ENCODE data around the gene SLC6A9.

SLC6A9 gene

DNA sequence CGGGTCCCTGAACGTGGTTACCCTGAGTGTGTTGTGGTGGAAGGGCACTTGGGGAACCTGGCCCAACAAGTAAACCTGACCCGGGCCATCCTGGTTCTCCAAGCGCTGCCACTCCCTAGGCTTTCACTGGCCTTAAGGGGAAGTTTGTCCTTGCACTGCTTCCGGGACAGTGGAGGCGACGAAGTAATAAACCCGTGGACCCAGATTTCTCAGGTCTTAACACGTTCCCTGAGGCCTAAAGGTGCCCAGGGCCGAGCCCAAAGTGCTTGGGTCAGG, 40.1 kb downstream of the SLC6A9 start:
- H3K27ac Mint-ChIP-seq: peak overlapping the region in 1 of 2 donors; percentile 95
- ATAC-seq: no peak

DNA sequence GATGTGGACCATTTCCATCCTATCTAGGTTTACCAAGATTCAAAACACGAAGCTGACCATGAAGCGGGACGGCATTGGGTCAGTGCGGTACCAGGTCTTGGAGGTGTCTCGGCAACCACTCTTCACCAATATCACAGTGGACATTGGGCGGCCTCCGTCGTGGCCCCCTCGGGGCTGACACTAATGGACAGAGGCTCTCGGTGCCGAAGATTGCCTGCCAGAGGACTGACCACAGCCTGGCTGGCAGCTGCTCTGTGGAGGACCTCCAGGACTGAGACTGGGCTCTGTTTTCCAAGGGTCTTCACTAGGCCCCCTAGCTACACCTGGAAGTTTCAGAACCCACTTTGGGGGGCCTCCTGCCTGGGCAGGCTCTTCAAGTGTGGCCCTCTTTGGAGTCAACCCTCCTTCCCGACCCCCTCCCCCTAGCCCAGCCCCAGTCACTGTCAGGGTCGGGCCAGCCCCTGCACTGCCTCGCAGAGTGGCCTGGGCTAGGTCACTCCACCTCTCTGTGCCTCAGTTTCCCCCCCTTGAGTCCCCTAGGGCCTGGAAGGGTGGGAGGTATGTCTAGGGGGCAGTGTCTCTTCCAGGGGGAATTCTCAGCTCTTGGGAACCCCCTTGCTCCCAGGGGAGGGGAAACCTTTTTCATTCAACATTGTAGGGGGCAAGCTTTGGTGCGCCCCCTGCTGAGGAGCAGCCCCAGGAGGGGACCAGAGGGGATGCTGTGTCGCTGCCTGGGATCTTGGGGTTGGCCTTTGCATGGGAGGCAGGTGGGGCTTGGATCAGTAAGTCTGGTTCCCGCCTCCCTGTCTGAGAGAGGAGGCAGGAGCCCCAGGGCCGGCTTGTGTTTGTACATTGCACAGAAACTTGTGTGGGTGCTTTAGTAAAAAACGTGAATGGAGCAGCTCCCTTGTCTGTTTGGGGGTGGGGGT, 40.7 kb downstream of the SLC6A9 start:
- no peaks in the 10 kb centered on the region for H3K9me3 Mint-ChIP-seq
- H3K4me3 Mint-ChIP-seq: peak overlapping the region; percentile 93 to 97
- peaks cover 28% of the 10 kb centered on the region for H3K4me1 Mint-ChIP-seq
- ATAC-seq (no peak), DNase-seq (no peak)
- no peaks in the 10 kb centered on the region for H3K27me3 Mint-ChIP-seq
- no peak overlapping the region for H3K27ac Mint-ChIP-seq

More for the DNA sequence above, 40.1 kb downstream of the SLC6A9 start:
- no peaks in the 10 kb centered on the region for H3K27me3 Mint-ChIP-seq
- H3K9me3 Mint-ChIP-seq: no peaks in the 10 kb centered on the region
- peaks cover 28% of the 10 kb centered on the region for H3K4me1 Mint-ChIP-seq
- peak overlapping the region; percentile 93 to 97 for H3K4me3 Mint-ChIP-seq
- DNase-seq: no peak

DNA sequence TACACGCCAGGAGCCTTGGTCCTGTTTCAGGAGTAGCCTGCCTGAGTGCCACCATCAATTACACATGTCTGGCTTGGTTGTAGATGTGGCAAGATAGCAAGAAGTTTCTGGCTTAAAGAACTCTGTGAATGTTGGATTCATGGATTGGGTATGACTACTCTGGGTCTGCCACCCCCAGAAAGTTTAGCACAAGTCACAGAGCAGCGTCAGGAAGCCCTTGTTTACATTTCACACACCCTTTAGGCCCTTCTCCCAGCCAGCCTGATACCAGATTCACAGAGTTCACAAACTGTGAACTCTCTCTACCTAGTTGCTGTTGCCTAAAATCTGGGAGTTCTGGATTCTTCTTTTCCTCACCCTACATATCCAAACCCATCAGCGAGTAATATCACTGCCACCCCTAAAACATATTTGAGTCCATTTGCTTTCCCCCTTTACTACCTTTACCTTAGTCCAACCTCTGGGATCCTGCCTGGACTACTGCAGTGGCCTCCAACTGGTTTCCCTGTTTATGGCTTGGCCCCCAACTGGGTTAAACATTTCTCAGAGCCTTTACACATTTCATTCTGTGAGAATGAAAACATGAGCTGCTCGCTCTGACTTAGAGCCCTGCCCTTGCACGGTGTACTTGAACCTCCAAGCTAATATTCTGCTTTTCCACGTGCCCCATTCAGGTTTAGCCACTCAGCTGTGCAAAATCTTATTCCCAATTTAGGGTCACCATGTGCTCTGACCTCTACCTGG, 43.9 kb downstream of the SLC6A9 start:
- no peaks in the 10 kb centered on the region for H3K27me3 Mint-ChIP-seq
- no peaks in the 10 kb centered on the region for H3K9me3 Mint-ChIP-seq
- peaks cover 16% of the 10 kb centered on the region for H3K4me1 Mint-ChIP-seq
- ATAC-seq: no peak
- no peak for DNase-seq
- no peak overlapping the region for H3K4me3 Mint-ChIP-seq
- H3K27ac Mint-ChIP-seq: no peak overlapping the region

DNA sequence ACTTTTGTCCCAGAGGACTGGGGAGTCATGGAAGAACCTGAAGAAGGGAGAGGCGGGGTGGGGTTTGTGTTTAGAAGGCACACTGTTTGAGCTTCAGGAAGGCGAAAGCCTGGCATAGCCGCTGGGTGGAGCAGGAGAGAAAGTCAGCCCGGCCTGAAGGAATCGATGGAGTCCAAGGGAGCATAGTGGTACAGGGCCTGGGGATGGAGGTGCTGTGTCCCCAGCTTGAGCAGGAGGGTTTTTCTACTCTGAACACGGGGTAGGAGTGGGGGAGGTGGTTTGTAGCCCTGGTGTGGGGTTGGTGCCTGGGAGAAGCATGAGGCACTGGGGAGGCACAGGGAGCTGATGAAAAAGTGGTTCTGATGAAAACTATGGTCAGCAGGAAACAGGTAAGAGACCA, 44.5 kb downstream of the SLC6A9 start:
- Mint-ChIP-seq H3K27ac (peak overlapping the region in 1 of 2 donors; percentile 22), H3K4me1 (peaks cover 10% of the 10 kb centered on the region), H3K4me3 (no peak overlapping the region), H3K27me3 (no peaks in the 10 kb centered on the region), H3K9me3 (no peaks in the 10 kb centered on the region)
- no peak for ATAC-seq
- DNase-seq: no peak

DNA sequence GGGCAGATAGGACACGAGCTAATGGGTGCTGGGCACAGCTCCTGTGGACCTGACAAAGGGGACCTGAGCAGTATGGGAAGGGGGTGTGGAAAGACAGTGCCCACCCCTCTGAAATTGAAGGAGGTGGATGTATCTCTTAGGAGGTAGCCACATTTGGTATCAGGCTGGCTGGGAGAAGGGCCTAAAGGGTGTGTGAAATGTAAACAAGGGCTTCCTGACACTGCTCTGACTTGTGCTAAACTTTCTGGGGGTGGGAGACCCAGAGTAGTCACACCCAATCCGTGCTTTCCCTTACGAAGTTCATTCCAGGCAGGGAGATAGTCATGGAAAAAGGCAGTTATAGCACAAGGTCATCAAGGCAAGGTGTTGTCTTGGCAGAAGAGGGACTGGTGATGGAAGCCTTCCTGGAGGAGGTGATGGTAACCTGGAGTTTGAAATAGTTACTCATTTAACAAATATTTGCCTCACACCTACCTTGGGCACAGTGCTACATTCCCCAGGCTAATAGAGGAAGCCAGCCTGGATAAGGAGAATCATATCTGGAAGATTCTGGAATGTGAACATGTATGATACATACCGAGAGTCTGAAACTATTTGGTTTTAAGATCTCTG, 45.2 kb downstream of the SLC6A9 start:
- Mint-ChIP-seq H3K9me3 (no peaks in the 10 kb centered on the region), H3K27ac (peak overlapping the region in 1 of 2 donors; percentile 22), H3K27me3 (no peaks in the 10 kb centered on the region), H3K4me3 (no peak overlapping the region), H3K4me1 (peaks cover 4% of the 10 kb centered on the region)
- no peak for DNase-seq
- no peak for ATAC-seq

DNA sequence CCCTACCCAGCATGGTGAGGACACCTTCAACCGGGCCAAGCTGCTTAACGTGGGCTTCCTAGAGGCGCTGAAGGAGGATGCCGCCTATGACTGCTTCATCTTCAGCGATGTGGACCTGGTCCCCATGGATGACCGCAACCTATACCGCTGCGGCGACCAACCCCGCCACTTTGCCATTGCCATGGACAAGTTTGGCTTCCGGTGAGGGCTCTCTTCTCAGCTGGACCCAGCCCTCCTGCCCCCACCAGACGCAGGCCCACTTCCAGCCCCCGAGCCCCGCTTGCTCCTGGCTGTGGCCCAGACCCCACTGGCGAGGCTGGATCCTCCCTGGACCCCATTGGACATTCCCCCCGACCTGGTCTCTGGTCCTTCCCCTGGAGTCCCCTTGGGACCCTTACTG, 46.4 kb downstream of the SLC6A9 start:
- ATAC-seq (no peak), DNase-seq (no peak)
- H3K27me3 Mint-ChIP-seq: no peaks in the 10 kb centered on the region
- no peaks in the 10 kb centered on the region for H3K9me3 Mint-ChIP-seq
- no peak overlapping the region for H3K4me3 Mint-ChIP-seq
- peaks cover 12% of the 10 kb centered on the region for H3K4me1 Mint-ChIP-seq
- no peak overlapping the region for H3K27ac Mint-ChIP-seq

DNA sequence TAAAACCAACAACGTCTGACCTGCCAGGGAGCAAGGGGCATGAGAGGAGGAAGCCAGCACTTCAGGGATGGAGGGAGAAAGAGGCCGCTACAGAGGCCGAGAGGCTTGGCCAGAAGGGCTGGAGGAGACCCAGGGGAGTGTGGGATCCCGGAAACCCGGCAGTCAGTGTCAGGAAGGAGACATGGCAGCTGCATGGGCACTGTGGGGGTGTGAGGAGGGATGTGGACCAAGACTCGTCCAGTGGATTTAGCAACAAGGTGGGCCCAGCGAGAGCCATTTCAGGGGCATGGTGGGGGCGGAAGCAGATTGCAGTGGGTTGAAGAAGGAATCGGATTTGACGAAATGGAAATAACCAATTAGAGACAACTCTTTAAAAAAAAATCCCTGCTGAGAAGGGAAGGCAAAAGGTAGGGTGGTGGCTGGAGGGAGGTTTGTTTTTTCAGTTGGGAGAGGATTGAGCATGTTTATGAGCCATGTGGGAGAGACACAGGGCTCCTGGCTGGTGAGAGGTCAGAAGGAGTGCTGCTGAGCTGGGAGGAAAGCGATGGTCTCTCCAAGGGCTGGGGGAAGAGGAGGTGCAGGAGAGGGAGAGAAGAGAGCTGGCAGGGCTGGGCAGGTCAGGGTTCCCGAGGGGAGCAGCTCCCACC, 47.9 kb downstream of the SLC6A9 start:
- no peak overlapping the region for H3K4me3 Mint-ChIP-seq
- H3K4me1 Mint-ChIP-seq: peaks cover 18% of the 10 kb centered on the region
- no peak for ATAC-seq
- H3K9me3 Mint-ChIP-seq: no peaks in the 10 kb centered on the region
- H3K27ac Mint-ChIP-seq: peak overlapping the region in 1 of 2 donors; percentile 7
- DNase-seq: no peak
- no peaks in the 10 kb centered on the region for H3K27me3 Mint-ChIP-seq

DNA sequence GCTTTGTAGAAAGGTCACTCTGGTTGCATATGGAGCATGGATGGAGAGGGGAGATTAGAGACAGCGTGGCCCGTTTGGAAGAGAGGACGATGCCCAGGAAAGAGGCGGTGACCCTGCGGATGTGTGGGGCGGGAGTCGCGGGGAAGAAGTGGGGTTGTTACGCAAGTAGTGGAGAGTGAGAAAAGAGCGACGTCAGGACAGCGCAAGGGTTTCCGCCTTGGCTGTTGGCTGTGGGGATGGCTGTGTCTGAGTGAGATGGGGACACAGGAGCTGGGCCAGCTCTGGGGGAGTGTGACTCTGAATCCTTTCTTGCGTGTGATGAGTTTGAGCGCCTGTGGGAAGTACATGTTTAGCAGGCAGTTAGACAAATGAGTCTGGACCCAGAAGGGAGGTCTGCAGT, 48.5 kb downstream of the SLC6A9 start:
- H3K9me3 Mint-ChIP-seq: no peaks in the 10 kb centered on the region
- H3K4me3 Mint-ChIP-seq: no peak overlapping the region
- no peak for ATAC-seq
- H3K4me1 Mint-ChIP-seq: peaks cover 23% of the 10 kb centered on the region
- DNase-seq: no peak
- peak overlapping the region in 1 of 2 donors; percentile 7 for H3K27ac Mint-ChIP-seq
- H3K27me3 Mint-ChIP-seq: no peaks in the 10 kb centered on the region

DNA sequence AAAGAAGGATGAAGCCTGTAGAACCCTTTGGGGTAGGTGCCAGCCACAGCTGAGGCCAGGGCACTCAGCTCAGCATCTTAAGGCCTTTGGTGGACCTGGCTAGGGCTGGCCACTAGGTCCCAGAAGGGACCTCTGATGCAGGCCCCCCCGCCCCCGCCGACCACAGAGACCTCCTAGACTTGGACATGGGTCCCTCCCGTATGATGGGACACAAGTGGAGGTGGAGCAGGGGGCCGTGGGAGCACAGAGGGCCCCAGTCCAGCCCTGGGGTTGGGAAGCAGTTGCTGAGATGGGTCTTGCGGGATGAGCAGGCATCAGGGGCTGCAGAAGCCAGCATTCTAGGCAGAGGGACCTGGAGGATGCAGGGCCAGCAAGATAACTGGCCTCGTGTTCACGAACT, 49.0 kb downstream of the SLC6A9 start:
- H3K27me3 Mint-ChIP-seq: no peaks in the 10 kb centered on the region
- ATAC-seq: no peak
- H3K9me3 Mint-ChIP-seq: no peaks in the 10 kb centered on the region
- H3K27ac Mint-ChIP-seq: no peak overlapping the region
- H3K4me3 Mint-ChIP-seq: no peak overlapping the region
- DNase-seq: no peak
- peaks cover 29% of the 10 kb centered on the region for H3K4me1 Mint-ChIP-seq

DNA sequence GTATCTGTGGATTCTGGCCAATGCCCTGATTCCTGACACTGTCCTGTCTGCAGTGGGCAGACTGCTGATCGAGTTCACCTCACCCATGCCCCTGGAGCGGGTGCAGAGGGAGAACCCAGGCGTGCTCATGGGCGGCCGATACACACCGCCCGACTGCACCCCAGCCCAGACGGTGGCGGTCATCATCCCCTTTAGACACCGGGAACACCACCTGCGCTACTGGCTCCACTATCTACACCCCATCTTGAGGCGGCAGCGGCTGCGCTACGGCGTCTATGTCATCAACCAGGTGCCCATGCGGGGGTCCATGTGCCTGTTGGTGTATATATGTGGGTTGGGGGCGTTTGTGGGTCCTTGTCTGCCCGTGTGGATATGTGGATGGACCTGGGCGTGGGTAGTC, 49.6 kb downstream of the SLC6A9 start:
- no peak overlapping the region for H3K27ac Mint-ChIP-seq
- no peaks in the 10 kb centered on the region for H3K27me3 Mint-ChIP-seq
- no peaks in the 10 kb centered on the region for H3K9me3 Mint-ChIP-seq
- DNase-seq (no peak), ATAC-seq (no peak)
- H3K4me1 Mint-ChIP-seq: peaks cover 35% of the 10 kb centered on the region
- H3K4me3 Mint-ChIP-seq: no peak overlapping the region

DNA sequence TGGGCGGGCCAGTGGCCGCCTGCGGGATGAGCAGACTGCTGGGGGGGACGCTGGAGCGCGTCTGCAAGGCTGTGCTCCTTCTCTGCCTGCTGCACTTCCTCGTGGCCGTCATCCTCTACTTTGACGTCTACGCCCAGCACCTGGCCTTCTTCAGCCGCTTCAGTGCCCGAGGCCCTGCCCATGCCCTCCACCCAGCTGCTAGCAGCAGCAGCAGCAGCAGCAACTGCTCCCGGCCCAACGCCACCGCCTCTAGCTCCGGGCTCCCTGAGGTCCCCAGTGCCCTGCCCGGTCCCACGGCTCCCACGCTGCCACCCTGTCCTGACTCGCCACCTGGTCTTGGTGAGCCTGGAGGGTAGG, 50.1 kb downstream of the SLC6A9 start:
- H3K4me3 Mint-ChIP-seq: no peak overlapping the region
- no peak for ATAC-seq
- H3K27me3 Mint-ChIP-seq: no peaks in the 10 kb centered on the region
- no peaks in the 10 kb centered on the region for H3K9me3 Mint-ChIP-seq
- peaks cover 40% of the 10 kb centered on the region for H3K4me1 Mint-ChIP-seq
- no peak overlapping the region for H3K27ac Mint-ChIP-seq
- DNase-seq: no peak

DNA sequence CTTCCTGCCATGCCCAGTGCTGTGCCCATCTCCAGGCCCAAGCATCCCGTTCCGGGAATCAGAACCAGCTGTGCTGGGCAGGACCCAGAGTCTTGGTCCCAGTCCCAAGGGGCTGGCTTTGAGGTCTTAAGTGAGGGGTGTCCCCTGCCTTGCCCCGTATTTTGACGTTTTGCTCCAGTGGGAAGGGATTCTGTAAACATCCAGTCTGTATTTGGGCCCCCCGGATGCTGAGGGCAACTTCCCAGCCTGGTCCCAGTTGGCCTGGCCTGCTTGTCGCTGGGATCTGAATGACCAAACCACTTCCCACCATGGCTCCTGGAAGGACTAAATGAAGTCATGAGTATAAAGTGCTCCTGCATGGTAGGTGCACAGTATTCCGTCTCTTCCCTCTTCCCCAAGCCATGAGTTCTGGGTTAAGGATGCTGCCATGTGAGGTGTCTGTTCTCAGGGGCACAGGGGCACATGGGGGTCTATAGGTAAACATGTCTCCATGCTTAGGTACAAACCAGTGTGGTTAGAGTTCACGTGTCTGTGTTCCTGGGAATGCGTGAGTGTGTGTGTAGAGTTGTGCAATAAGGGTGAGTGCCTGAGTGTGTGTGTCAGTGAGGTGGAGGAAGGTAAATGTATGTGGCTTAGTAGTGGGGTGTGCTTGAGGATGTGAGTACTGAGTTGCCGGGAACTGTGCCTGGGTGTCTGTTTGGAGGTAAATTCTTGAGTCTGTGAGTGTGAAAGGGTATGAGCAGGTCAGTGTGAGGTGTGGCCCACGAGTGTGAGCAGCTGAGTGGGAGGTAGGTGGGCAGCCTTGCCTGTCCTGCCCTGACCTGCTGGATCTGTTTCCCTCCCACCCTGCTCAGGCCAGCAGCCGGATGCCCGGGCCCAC, 50.8 kb downstream of the SLC6A9 start:
- ATAC-seq: no peak
- no peak for DNase-seq
- H3K27me3 Mint-ChIP-seq: no peaks in the 10 kb centered on the region
- no peaks in the 10 kb centered on the region for H3K9me3 Mint-ChIP-seq
- H3K27ac Mint-ChIP-seq: peak overlapping the region in 1 of 2 donors; percentile 50
- H3K4me3 Mint-ChIP-seq: peak overlapping the region; percentile 84 to 89
- H3K4me1 Mint-ChIP-seq: peaks cover 46% of the 10 kb centered on the region

DNA sequence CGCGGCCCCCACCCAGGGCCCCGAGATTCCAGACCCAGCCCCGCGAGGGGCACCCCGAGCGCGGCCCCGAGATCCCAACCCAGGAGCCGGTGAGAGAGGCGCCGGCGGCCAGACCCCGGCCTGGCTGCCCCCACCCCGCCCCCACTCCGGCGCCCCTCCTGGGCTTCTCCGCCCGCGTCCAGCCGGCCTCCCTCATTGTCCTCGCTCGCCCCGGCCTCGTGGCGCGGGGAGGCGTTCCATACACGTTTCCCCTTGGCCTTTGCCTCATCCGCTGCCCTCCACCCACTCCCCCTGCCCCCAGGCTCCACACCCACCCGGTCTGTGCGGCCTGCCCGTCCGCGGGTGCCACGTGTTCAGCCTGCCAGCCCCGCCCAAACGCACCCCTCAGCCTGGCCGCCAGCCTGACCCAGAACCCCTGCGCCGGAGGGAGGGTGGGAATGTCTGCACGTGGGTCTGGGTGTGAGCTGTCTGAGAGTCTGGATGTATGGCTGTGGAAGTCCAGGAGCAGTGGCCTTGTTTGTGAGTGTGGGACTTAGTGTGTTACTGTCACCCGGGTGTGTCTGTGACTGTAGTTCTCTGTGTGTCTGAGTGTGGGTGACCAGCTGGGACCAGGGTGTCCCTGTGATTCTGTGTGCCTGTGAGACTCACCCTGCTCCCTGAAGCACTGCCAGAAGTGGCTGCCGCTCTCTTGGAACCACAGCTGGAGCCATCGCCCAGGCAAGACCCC, 51.6 kb downstream of the SLC6A9 start:
- DNase-seq: peak; percentile 26 to 37

DNA sequence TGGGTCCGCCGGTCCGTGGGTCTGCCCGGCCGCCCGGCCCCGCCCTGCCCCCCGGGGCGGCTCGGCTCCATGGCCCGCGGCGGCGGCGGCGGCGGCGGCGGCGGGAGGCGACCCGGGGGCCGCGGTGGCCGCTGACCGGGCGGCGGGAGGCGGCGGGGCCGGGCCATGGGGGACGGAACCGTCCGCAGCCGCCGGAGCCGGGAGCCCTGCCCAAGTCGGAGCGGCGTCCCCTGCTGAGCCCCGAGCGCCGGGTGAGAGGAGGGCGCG, 52.1 kb downstream of the SLC6A9 start:
- Mint-ChIP-seq H3K9me3 (no peaks in the 10 kb centered on the region), H3K4me1 (peaks cover 49% of the 10 kb centered on the region), H3K27ac (no peak overlapping the region), H3K27me3 (no peaks in the 10 kb centered on the region), H3K4me3 (no peak overlapping the region)
- ATAC-seq: no peak
- DNase-seq: no peak

More for the DNA sequence above, 51.6 kb downstream of the SLC6A9 start:
- Mint-ChIP-seq H3K4me1 (peaks cover 46% of the 10 kb centered on the region), H3K9me3 (no peaks in the 10 kb centered on the region), H3K27me3 (no peaks in the 10 kb centered on the region), H3K4me3 (peak overlapping the region; percentile 84 to 89), H3K27ac (peak overlapping the region; percentile 50 to 89)
- ATAC-seq: peak; percentile 24
